Stimulated activated naive CD8-positive, alpha-beta T cell treated with anti-CD3 and anti-CD28 coated beads, Interleukin-15, Interleukin-2, amounts not matched to agents 100 ng/mL and 50 ng/mL, for 24 hours (primary cell): ENCODE results near the gene FADS1.

Experiments
- H3K27ac Mint-ChIP-seq: one replicate; pipeline ENCODE4 v1.8.0; 2021; ENCODE audit warnings: mild to moderate bottlenecking, mixed read lengths
- H3K27me3 Mint-ChIP-seq: one replicate; pipeline ENCODE4 v1.8.0; 2021; ENCODE audit warnings: mixed read lengths
- H3K36me3 Mint-ChIP-seq: one replicate; pipeline ENCODE4 v1.8.0; 2021; ENCODE audit warnings: low read depth, mixed read lengths
- H3K4me1 Mint-ChIP-seq: one replicate; pipeline ENCODE4 v1.8.0; 2021; ENCODE audit warnings: low read depth, mixed read lengths
- H3K4me3 Mint-ChIP-seq: one replicate; pipeline ENCODE4 v1.8.0; 2021; ENCODE audit warnings: mild to moderate bottlenecking, mixed read lengths
- H3K9me3 Mint-ChIP-seq: one replicate; pipeline ENCODE4 v1.8.0; 2021; ENCODE audit warnings: mixed read lengths

The FADS1 gene

GRCh38 chr11:61771985-61772455 lies 44.8 kb downstream of the FADS1 start:
- no peak overlapping the region for H3K4me3 Mint-ChIP-seq
- H3K9me3 Mint-ChIP-seq, result no peaks in the 10 kb centered on the region
- H3K27ac Mint-ChIP-seq, result no peak overlapping the region
- peaks cover 4% of the 10 kb centered on the region for H3K27me3 Mint-ChIP-seq
- H3K4me1 Mint-ChIP-seq, result peaks cover 3% of the 10 kb centered on the region
- no peaks in the 10 kb centered on the region for H3K36me3 Mint-ChIP-seq

- Mint-ChIP-seq H3K4me1 (no peaks in the 10 kb centered on the region), H3K9me3 (no peaks in the 10 kb centered on the region), H3K27me3 (peaks cover 1% of the 10 kb centered on the region), H3K4me3 (no peak overlapping the region), H3K27ac (no peak overlapping the region), H3K36me3 (no peaks in the 10 kb centered on the region)
Measured at GRCh38 chr11:61771195-61771894, 45.5 kb downstream of the FADS1 start.

- Mint-ChIP-seq H3K4me3 (no peak overlapping the region), H3K36me3 (no peaks in the 10 kb centered on the region), H3K27ac (no peak overlapping the region), H3K9me3 (no peaks in the 10 kb centered on the region), H3K4me1 (no peaks in the 10 kb centered on the region), H3K27me3 (no peaks in the 10 kb centered on the region)
Measured at GRCh38 chr11:61769946-61770683, 46.7 kb downstream of the FADS1 start.

- Mint-ChIP-seq H3K4me1 (no peaks in the 10 kb centered on the region), H3K27me3 (no peaks in the 10 kb centered on the region), H3K4me3 (no peak overlapping the region), H3K9me3 (no peaks in the 10 kb centered on the region), H3K27ac (no peak overlapping the region), H3K36me3 (no peaks in the 10 kb centered on the region)
Measured at GRCh38 chr11:61769169-61769920, 47.5 kb downstream of the FADS1 start.

GRCh38 chr11:61768376-61769076 lies 48.3 kb downstream of the FADS1 start:
- no peaks in the 10 kb centered on the region for H3K27me3 Mint-ChIP-seq
- no peaks in the 10 kb centered on the region for H3K4me1 Mint-ChIP-seq
- no peaks in the 10 kb centered on the region for H3K36me3 Mint-ChIP-seq
- H3K9me3 Mint-ChIP-seq, result no peaks in the 10 kb centered on the region
- H3K4me3 Mint-ChIP-seq, result no peak overlapping the region
- H3K27ac Mint-ChIP-seq, result no peak overlapping the region

GRCh38 chr11:61766353-61766841 lies 50.4 kb downstream of the FADS1 start:
- no peak overlapping the region for H3K4me3 Mint-ChIP-seq
- no peaks in the 10 kb centered on the region for H3K36me3 Mint-ChIP-seq

GRCh38 chr11:61765550-61766253 lies 51.1 kb downstream of the FADS1 start:
- no peak overlapping the region for H3K27ac Mint-ChIP-seq
- H3K27me3 Mint-ChIP-seq, result no peaks in the 10 kb centered on the region
- no peak overlapping the region for H3K4me3 Mint-ChIP-seq
- no peaks in the 10 kb centered on the region for H3K36me3 Mint-ChIP-seq
- no peaks in the 10 kb centered on the region for H3K4me1 Mint-ChIP-seq
- no peaks in the 10 kb centered on the region for H3K9me3 Mint-ChIP-seq

More at GRCh38 chr11:61766353-61766841, 50.4 kb downstream of the FADS1 start:
- H3K27me3 Mint-ChIP-seq, result no peaks in the 10 kb centered on the region
- H3K9me3 Mint-ChIP-seq, result no peaks in the 10 kb centered on the region
- H3K4me1 Mint-ChIP-seq, result no peaks in the 10 kb centered on the region
- H3K27ac Mint-ChIP-seq, result no peak overlapping the region

- H3K27me3 Mint-ChIP-seq, result no peaks in the 10 kb centered on the region
- H3K27ac Mint-ChIP-seq, result no peak overlapping the region
- no peak overlapping the region for H3K4me3 Mint-ChIP-seq
- H3K9me3 Mint-ChIP-seq, result no peaks in the 10 kb centered on the region
- H3K4me1 Mint-ChIP-seq, result no peaks in the 10 kb centered on the region
- H3K36me3 Mint-ChIP-seq, result no peaks in the 10 kb centered on the region
Measured at GRCh38 chr11:61764606-61765260, 52.1 kb downstream of the FADS1 start.

GRCh38 chr11:61763930-61764605 lies 52.7 kb downstream of the FADS1 start:
- H3K9me3 Mint-ChIP-seq, result no peaks in the 10 kb centered on the region
- no peaks in the 10 kb centered on the region for H3K4me1 Mint-ChIP-seq
- H3K36me3 Mint-ChIP-seq, result no peaks in the 10 kb centered on the region
- no peak overlapping the region for H3K4me3 Mint-ChIP-seq
- no peak overlapping the region for H3K27ac Mint-ChIP-seq
- H3K27me3 Mint-ChIP-seq, result no peaks in the 10 kb centered on the region

GRCh38 chr11:61762798-61763197 lies 54.0 kb downstream of the FADS1 start:
- H3K4me1 Mint-ChIP-seq, result no peaks in the 10 kb centered on the region
- no peak overlapping the region for H3K27ac Mint-ChIP-seq
- no peaks in the 10 kb centered on the region for H3K36me3 Mint-ChIP-seq
- no peaks in the 10 kb centered on the region for H3K9me3 Mint-ChIP-seq
- no peaks in the 10 kb centered on the region for H3K27me3 Mint-ChIP-seq
- no peak overlapping the region for H3K4me3 Mint-ChIP-seq

GRCh38 chr11:61762223-61762615 lies 54.6 kb downstream of the FADS1 start:
- Mint-ChIP-seq H3K27ac (no peak overlapping the region), H3K4me3 (no peak overlapping the region), H3K9me3 (no peaks in the 10 kb centered on the region), H3K4me1 (no peaks in the 10 kb centered on the region), H3K36me3 (no peaks in the 10 kb centered on the region), H3K27me3 (no peaks in the 10 kb centered on the region)

GRCh38 chr11:61761440-61762222 lies 55.2 kb downstream of the FADS1 start:
- no peaks in the 10 kb centered on the region for H3K9me3 Mint-ChIP-seq
- no peak overlapping the region for H3K4me3 Mint-ChIP-seq
- H3K4me1 Mint-ChIP-seq, result peaks cover under 1% of the 10 kb centered on the region
- no peak overlapping the region for H3K27ac Mint-ChIP-seq
- H3K36me3 Mint-ChIP-seq, result no peaks in the 10 kb centered on the region
- no peaks in the 10 kb centered on the region for H3K27me3 Mint-ChIP-seq

- Mint-ChIP-seq H3K9me3 (no peaks in the 10 kb centered on the region), H3K4me1 (peaks cover 8% of the 10 kb centered on the region), H3K4me3 (no peak overlapping the region), H3K36me3 (no peaks in the 10 kb centered on the region), H3K27ac (no peak overlapping the region), H3K27me3 (no peaks in the 10 kb centered on the region)
Measured at GRCh38 chr11:61760946-61761345, 55.9 kb downstream of the FADS1 start.
